Stimulated activated naive CD8-positive, alpha-beta T cell treated with anti-CD3 and anti-CD28 coated beads, Interleukin-15, amount 100 ng/mL, for 72 hours (primary cell): ENCODE data around the gene CCDC50.

Source experiments
- ATAC-seq: fragments of 150-1000 bp; cut with Tn5 transposase; 2 replicates; pipeline ENCODE4 v1.10.0; 2021; ENCODE audit warnings: mild to moderate bottlenecking, moderate library complexity
- DNase-seq, 2 donors: peaks; one replicate each; pipeline ENCODE4 v3.0.0; 2021 to 2022
- H3K27ac Mint-ChIP-seq, 2 donors: one replicate each; pipeline ENCODE4 v1.8.0; 2022; ENCODE audit warnings: mild to moderate bottlenecking in 2 of 2, mixed read lengths in 2 of 2, moderate library complexity in 2 of 2
- H3K27me3 Mint-ChIP-seq: one replicate; pipeline ENCODE4 v1.8.0; 2022; ENCODE audit warnings: mixed read lengths
- H3K4me1 Mint-ChIP-seq: one replicate; pipeline ENCODE4 v1.8.0; 2022; ENCODE audit warnings: mild to moderate bottlenecking, mixed read lengths
- H3K4me3 Mint-ChIP-seq, 2 donors: one replicate each; pipeline ENCODE4 v1.8.0; 2022; ENCODE audit warnings: mild to moderate bottlenecking in 2 of 2, mixed read lengths in 2 of 2, moderate library complexity in 1 of 2
- H3K9me3 Mint-ChIP-seq, 2 donors: one replicate each; pipeline ENCODE4 v1.8.0; 2022; ENCODE audit warnings: mixed read lengths in 2 of 2

CCDC50 gene

DNA sequence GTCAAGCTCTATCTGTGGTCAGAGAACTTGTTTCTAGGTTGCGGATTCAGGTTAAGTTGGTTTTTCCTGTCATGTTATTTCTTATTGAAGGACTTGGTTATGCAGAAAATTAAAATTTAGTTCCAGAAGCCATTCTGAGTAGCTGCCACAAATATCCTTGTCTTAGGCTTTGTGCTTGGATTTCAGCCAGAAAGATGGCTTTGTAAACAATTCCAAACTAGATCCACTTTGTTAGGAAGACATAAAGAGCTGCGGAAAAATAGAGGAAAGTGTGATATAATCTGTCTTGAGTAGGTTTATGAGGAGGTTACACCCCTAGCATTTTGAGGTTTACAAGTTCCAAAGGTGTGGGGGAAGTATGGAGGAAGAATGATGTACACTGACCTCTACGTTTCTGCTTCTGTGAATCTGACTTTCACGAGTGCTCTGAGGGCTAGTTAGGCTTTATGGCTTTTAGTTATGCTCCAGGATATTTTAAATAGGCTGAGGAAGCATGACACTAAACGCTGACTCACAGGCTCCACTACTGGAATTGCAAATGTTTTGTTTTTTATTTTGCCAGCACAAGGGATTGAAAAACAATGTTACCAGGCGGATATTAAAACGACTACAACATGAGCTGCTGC lies 47.4 kb downstream of the CCDC50 start:
- no peak for DNase-seq
- no peaks in the 10 kb centered on the region for H3K4me1 Mint-ChIP-seq
- no peaks in the 10 kb centered on the region for H3K27me3 Mint-ChIP-seq
- ATAC-seq = no peak
- H3K27ac Mint-ChIP-seq = no peak overlapping the region
- no peaks in the 10 kb centered on the region for H3K9me3 Mint-ChIP-seq
- H3K4me3 Mint-ChIP-seq = no peak overlapping the region

DNA sequence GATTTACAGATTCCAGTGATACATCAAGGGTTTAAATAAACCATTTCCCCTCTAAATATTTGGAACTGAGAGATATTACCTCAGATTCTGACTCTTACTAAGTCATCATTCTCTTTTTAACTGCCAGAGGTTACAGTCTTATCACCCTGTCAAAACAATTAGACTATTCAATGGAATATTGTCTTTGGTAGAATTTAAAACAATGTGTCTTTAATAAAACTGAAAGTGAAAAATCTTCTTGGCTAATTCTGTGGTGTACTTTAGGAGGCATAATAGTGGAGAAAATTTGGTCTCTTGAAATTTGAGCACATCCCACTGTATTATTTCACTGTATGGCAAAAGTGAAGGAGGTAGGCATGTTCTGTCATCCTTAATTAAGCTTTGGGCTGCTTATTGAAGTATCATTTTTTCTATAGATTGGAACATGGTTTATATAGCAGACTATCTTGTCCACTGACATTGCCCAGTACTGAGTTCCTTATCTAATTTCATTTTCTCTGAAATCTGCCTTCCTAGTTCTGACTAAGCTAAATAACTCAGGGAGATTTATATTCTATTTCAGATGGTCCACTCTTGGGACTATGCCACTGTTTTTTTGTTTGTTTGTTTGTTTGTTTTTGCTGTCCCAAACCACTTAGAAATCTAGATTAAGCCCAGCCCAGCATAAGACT lies 49.1 kb downstream of the CCDC50 start:
- Mint-ChIP-seq H3K4me3 (no peak overlapping the region), H3K27me3 (no peaks in the 10 kb centered on the region), H3K4me1 (no peaks in the 10 kb centered on the region), H3K9me3 (no peaks in the 10 kb centered on the region), H3K27ac (no peak overlapping the region)
- no peak for DNase-seq
- no peak for ATAC-seq

DNA sequence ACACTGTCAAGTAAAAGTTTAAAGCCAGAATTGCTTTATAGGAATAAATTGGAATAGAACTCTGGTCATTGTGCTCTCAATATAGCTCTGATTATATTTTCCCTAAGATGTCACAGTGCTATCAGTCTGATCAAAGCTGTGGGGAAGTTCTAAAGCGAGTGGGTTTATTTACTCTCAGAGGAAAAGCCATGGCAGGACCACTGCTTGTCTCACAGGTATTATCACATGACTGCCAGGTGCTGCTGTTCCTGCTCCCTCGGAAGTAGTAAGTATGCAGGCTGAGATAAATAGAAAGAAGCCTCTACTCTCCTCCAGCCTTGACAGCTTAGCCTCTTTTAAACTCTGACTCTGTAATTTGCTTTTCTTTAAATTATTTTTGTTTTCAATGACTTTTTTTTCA lies 50.3 kb downstream of the CCDC50 start:
- Mint-ChIP-seq H3K27ac (no peak overlapping the region), H3K9me3 (no peaks in the 10 kb centered on the region), H3K27me3 (no peaks in the 10 kb centered on the region), H3K4me3 (no peak overlapping the region), H3K4me1 (no peaks in the 10 kb centered on the region)
- DNase-seq (no peak), ATAC-seq (no peak)

DNA sequence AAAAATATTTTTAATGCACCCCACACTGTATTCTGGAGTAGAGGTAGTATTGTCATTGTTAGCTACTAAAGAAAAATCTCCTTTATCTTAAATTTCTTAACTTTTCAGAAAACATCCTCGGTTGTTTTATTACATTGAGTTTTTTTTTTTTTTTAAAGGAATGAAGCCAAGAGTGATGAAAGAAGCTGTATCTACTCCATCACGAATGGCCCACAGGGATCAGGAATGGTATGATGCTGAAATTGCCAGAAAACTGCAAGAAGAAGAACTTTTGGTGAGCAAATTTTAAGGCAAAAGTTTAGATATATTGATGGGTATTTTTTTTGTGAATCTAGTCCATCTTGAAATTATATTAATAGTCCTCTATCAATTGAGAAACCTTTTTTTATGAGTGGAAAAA lies 50.8 kb downstream of the CCDC50 start:
- Mint-ChIP-seq H3K9me3 (no peaks in the 10 kb centered on the region), H3K27ac (no peak overlapping the region), H3K27me3 (no peaks in the 10 kb centered on the region), H3K4me3 (no peak overlapping the region), H3K4me1 (no peaks in the 10 kb centered on the region)
- DNase-seq = no peak
- no peak for ATAC-seq

DNA sequence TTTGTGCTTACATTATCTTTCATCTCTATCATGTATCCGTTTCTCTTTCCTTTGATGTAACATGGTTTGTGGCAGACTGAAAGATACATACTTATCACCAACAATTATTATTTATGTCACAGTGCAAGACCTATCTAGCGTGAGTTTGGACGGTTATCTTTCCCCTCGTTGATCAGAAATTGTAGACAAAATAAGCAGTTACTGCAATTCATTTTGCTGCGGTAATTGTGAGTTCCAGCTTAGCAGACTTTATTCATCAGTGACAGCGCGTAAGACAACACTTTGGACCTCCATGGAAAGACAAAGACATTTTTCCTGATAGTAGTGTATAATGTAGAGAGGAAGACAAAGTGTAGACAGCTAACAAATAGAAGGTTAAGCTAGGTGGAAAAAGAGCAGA lies 52.1 kb downstream of the CCDC50 start:
- H3K27ac Mint-ChIP-seq = no peak overlapping the region
- DNase-seq (no peak), ATAC-seq (no peak)
- H3K4me1 Mint-ChIP-seq = no peaks in the 10 kb centered on the region
- no peak overlapping the region for H3K4me3 Mint-ChIP-seq
- H3K9me3 Mint-ChIP-seq = no peaks in the 10 kb centered on the region
- no peaks in the 10 kb centered on the region for H3K27me3 Mint-ChIP-seq

DNA sequence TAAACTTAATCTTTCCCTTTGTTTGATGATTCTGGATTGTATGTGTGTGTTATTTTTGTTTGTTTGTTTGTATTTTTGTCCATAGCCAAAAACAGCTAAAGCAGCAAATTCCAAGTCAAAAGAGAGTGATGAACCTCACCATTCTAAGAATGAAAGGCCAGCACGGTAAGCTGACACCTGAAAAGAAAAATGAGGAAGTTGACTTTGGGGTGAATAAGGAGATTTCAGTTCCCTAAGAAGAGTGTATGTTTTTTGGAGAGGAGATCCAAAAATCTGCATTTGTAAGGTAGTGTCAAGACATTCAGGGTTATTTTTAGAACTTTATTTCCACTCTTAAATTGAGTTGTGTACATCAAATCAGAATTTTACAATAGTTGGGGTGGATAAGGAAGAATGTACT lies 53.5 kb downstream of the CCDC50 start:
- Mint-ChIP-seq H3K4me1 (no peaks in the 10 kb centered on the region), H3K4me3 (no peak overlapping the region), H3K27ac (no peak overlapping the region), H3K9me3 (no peaks in the 10 kb centered on the region), H3K27me3 (no peaks in the 10 kb centered on the region)
- ATAC-seq (no peak), DNase-seq (no peak)

DNA sequence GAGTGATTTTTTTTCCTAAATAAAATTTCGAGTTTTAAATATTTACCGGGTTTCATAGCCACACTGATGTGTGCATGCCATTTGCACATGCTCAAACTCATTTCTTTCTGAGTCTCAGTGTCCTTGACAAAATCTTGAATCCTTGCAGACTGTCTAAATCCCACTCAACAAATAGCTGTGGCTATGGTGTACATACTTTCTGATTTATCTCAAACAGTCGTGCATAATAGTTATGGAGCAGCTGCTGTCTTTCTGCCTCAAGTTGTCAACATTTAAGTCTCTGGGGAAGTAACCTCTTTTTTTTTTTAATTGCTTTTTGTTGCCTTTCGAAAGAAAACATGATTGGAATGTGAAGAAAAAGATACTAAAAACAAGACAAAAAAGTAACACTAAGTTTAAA lies 53.9 kb downstream of the CCDC50 start:
- no peaks in the 10 kb centered on the region for H3K27me3 Mint-ChIP-seq
- ATAC-seq (no peak), DNase-seq (no peak)
- H3K9me3 Mint-ChIP-seq = no peaks in the 10 kb centered on the region
- no peaks in the 10 kb centered on the region for H3K4me1 Mint-ChIP-seq
- H3K27ac Mint-ChIP-seq = no peak overlapping the region
- H3K4me3 Mint-ChIP-seq = no peak overlapping the region

DNA sequence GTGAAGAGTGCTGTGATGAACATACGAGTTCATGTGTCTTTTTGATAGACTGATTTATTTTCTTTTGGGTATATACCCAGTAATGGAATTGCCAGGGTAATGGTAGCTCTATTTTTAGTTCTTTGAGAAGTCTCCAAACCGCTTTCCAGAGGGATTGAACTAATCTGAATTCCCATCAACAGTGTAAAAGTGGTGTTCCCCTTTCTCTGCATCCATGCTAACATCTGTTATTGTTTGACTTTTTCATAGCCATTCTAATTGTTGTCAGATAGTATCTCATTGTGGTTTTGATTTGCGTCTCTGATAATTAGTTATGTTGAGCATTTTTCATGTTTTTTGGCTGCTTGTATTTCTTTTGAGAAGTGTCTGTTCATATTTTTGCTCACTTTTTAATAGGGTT lies 55.9 kb downstream of the CCDC50 start:
- H3K9me3 Mint-ChIP-seq = no peaks in the 10 kb centered on the region
- H3K4me3 Mint-ChIP-seq = no peak overlapping the region
- H3K27me3 Mint-ChIP-seq = no peaks in the 10 kb centered on the region
- no peaks in the 10 kb centered on the region for H3K4me1 Mint-ChIP-seq
- no peak for DNase-seq
- no peak overlapping the region for H3K27ac Mint-ChIP-seq
- ATAC-seq = no peak

DNA sequence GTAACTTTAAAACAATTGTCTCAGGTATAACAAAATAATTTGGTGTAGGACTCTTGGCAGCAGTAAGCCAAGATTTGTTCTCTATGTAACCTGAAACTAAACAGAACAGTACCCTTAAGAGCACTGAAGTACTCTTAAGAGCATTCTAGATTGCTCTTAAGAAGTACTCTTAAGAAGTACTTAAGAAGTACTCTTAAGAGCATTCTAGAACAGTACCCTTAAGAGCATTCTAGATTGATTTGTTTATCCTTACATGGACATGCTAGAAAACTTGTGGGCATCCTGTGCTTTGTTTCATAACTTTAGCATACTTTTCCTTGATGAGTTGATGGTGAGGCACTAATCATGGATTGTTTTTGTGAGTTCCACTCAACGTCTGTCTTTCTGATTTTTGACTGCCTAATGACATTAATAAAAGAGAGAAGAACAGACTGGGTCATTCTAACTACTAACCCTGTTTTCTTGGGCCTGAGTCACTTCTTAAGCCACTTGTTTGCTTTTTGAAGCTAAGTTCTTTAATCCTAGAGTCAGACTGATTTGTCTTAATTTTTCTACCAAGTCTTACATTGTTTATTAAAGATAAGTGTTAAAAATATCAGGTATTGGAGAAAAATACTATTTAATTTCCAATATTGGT lies 58.4 kb downstream of the CCDC50 start:
- Mint-ChIP-seq H3K9me3 (no peaks in the 10 kb centered on the region), H3K27ac (no peak overlapping the region), H3K4me3 (no peak overlapping the region), H3K27me3 (no peaks in the 10 kb centered on the region), H3K4me1 (no peaks in the 10 kb centered on the region)
- no peak for ATAC-seq
- no peak for DNase-seq

DNA sequence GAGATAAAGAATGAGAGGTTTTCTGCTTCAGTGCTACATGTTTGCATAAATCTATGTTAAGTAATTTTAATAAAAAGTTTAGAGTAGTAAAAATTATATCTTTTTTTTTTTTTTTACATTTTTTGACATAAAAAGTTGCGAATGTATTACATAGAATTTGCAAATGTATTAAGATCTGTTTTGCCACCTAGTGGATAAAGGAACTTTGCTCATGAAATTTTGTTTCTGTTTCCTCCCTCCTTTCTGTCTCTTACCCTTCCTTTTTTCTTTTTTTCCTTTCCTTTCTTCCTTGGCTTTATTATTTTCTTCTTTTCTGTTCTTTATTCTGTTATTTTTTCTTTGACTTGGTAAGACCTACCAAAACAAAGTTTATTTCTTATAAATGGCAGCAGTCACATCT lies 59.6 kb downstream of the CCDC50 start:
- DNase-seq (no peak), ATAC-seq (no peak)
- Mint-ChIP-seq H3K4me3 (no peak overlapping the region), H3K9me3 (no peaks in the 10 kb centered on the region), H3K27ac (no peak overlapping the region), H3K27me3 (no peaks in the 10 kb centered on the region), H3K4me1 (no peaks in the 10 kb centered on the region)

DNA sequence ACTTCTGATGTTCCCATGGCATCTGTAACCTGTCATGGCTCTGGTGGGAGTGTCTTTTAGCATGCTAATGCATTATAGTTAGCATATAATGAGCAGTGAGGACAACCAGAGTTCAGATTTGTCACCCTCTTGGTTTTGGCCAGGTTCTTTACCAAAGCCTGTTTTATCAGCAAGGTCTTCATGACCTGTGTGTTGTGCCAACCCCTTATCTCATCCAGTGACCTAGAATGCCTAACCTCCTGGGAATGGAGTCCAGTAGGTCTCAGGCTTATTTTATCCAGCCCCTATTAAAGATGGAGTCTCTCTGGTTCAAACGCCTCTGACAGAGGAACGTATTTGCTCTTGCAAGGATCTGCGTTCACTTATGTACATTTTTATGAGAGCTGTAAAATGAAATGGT lies 61.4 kb downstream of the CCDC50 start:
- Mint-ChIP-seq H3K27ac (no peak overlapping the region), H3K9me3 (no peaks in the 10 kb centered on the region)
- DNase-seq = no peak

DNA sequence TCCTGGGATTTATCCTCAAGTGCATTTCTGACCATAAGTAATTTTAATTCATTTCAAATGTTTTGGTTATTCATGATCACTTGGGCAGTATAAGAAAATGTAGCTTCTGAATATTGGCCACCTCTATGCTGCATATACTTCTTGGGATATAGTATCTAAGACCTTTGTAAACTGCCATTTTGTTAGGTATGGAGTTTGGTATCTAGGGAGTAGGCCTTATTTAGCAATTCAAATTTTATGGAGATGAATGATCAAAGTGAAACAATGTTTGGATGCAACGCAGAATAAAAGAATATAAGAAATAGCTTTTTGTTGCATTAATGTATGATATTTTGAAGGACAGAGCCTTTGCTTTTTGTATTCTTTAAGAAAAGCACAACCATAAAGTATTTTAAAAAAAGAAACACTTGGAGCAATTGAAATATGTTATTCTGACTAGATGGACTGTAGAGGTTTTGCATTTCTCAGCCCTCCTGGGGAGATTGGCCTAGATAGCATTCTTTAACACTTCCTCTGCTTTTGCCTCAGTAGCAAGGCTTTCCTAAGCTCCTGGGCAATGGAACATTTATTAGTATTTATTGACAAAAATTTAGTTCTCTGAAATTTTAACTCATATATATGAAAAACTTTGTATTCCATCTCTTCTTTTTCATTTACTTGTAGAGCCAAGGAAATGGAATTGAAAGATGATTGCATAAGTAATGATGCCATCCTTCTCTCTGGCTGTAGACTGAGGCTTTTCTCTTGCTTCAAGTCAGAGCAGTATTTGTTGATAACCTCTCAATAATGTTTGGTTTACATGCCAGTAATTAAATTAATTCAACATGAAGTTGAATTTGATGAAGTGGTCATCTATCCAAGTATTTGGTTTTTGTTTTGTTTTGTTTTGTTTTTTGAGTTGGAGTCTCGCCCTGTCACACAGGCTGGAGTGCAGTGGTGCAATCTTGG lies 62.9 kb downstream of the CCDC50 start:
- Mint-ChIP-seq H3K9me3 (no peaks in the 10 kb centered on the region), H3K27me3 (no peaks in the 10 kb centered on the region), H3K4me1 (no peaks in the 10 kb centered on the region), H3K27ac (no peak overlapping the region), H3K4me3 (no peak overlapping the region)
- ATAC-seq (no peak), DNase-seq (no peak)

More for the DNA sequence above, 61.4 kb downstream of the CCDC50 start:
- H3K27me3 Mint-ChIP-seq = no peaks in the 10 kb centered on the region
- ATAC-seq = no peak
- H3K4me1 Mint-ChIP-seq = no peaks in the 10 kb centered on the region
- H3K4me3 Mint-ChIP-seq = no peak overlapping the region

DNA sequence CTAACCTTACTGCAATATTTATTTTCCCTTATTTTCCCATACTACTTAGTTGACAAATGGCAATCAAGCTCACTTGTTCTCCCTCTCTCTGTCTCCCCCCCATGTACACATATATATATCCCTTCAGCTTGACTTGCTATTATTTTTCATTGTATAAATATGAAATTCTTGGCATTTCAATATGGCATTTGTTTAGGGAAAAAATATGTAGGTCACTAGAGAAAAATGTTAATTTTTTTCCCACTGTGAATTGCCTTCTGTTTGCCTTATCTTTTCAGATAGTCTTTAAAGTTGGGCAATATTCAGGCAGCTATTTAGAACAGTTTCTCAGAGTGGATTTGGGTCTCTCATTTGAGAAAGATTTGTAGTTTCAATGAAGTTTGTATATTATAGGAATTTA lies 64.0 kb downstream of the CCDC50 start:
- no peak overlapping the region for H3K4me3 Mint-ChIP-seq
- no peak overlapping the region for H3K27ac Mint-ChIP-seq
- ATAC-seq (no peak), DNase-seq (no peak)
- no peaks in the 10 kb centered on the region for H3K9me3 Mint-ChIP-seq
- no peaks in the 10 kb centered on the region for H3K27me3 Mint-ChIP-seq
- H3K4me1 Mint-ChIP-seq = no peaks in the 10 kb centered on the region

DNA sequence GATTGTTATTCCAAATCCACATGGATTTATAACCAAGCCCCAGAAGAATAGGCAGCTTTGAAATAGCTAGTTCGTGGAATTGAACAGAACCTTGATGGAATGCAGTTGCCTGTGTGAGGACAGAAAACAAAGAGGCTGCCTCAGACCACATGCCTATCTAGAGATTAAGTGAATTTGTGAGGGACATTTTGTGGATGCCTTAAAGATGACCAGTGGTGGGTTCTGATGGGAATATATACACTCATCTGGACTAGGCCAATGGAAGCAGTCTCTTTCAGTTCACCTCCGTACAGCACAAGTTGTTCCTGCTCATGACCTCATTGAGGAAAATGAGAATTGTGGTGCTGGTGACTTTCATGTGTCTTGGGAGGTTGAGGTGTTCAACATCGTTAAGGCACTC lies 68.6 kb downstream of the CCDC50 start:
- H3K27me3 Mint-ChIP-seq = no peaks in the 10 kb centered on the region
- H3K4me1 Mint-ChIP-seq = no peaks in the 10 kb centered on the region
- DNase-seq (no peak), ATAC-seq (no peak)
- H3K9me3 Mint-ChIP-seq = peaks cover 0 to 5% of the 10 kb centered on the region in 2 donors
- no peak overlapping the region for H3K27ac Mint-ChIP-seq
- H3K4me3 Mint-ChIP-seq = no peak overlapping the region

DNA sequence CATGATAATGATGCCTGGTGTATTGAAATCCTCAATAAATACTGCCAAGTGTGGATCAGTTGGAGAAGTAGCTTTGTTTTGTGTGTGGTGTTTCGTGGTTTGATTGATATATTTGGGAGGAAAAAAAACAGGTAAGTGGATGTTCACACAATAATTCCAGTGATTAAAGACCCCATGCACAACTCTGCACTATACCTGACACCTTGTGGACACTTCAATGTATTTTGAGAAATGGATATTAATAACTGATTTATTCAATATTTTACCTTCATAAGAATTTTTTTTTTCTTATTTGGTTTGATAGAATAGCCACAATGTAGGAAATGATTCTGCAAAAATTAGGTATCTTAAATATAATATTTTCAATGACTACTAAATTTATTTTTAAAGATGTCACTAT lies 69.4 kb downstream of the CCDC50 start:
- DNase-seq = no peak
- no peak overlapping the region for H3K27ac Mint-ChIP-seq
- H3K4me3 Mint-ChIP-seq = no peak overlapping the region
- H3K4me1 Mint-ChIP-seq = no peaks in the 10 kb centered on the region
- no peak for ATAC-seq
- H3K9me3 Mint-ChIP-seq = peaks cover 0 to 5% of the 10 kb centered on the region in 2 donors
- no peaks in the 10 kb centered on the region for H3K27me3 Mint-ChIP-seq

DNA sequence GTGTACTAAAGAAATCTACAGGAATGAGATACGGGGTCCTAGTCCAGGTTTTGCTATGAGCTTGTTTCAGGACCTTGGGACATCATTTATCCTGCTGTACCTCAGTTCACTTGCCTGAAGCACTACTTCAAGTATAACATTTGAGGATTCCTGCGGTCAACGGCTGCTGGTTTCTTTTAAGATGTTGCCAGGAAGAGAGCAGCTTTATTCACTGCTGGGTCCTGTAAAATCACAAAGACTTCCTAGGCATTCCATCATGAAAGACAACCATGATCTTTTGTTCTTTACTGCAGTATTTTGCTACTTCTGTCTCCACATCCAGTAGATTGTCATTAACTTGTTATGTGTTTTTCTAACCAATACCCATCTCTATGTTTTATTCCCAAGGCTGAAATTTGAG lies 70.7 kb downstream of the CCDC50 start:
- DNase-seq (no peak), ATAC-seq (no peak)
- Mint-ChIP-seq H3K27ac (no peak overlapping the region), H3K27me3 (no peaks in the 10 kb centered on the region), H3K4me3 (no peak overlapping the region), H3K4me1 (no peaks in the 10 kb centered on the region), H3K9me3 (peaks cover 0 to 5% of the 10 kb centered on the region in 2 donors)
